Measurements from ENCODE around the gene HOXC4. TPM values are rescaled to one million over a fixed set of nuclear protein-coding genes. Genes with fewer than 3 reads are reported as not detected.

Gene HOXC4
- total and polyA plus RNA-seq, 10 of the 15 experiments (the other 5 are each of a cell fraction or from before 2014, with no cell fraction given) = 1.0 to 11.4 (median 4.2) TPM

DNA sequence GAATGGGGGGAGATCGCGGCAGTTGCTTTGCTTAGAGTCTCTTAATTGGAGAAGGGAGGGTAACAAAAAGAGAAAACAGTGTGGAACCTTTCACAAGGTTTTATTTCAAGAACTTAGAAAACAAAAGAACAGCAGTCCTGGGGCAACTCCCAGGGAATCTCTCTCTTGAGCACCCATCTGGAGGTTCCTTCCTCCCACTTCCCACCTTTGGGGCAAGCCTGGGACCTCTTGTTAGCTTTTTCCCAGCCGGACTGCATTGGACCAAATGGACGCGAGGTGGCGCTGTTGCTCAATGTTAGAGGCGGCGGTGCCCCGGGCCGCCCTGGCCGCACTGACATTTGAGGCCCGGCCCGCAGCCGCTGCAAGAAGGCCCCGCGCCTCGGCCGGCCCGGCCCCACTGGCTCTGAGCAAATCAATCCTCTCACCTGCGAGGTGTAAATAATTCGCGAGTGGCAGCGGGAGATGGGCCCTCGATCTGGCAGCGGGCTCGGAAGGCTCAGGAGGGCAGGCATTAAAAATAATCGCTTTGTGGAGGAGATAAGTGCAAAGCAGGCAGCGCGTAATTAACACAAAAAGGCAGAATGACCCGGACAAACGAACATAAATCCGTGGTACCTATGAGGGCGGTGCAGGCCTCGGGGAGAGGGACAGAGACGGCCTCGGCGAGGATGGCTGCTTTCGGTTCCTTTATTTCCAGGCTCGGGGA is 47.6 kb upstream of the HOXC4 start (continued):
- no peak for TF ChIP-seq CEBPB (IDR thresholded peaks at IDR 0.05; ENCODE audit: borderline replicate concordance in 1 of 2, low read depth in 2 of 2, low read length in 2 of 2)
- no peak for TF ChIP-seq ZBED1 (IDR thresholded peaks at IDR 0.05; ENCODE audit: borderline replicate concordance)
- TF ChIP-seq NR2F1 (conservative IDR thresholded peaks at IDR 0.05) = no peak
- no peak for TF ChIP-seq PAX5 (IDR thresholded peaks at IDR 0.05; ENCODE audit: borderline replicate concordance, low read depth, low read length)
- TF ChIP-seq, protein P1, sequence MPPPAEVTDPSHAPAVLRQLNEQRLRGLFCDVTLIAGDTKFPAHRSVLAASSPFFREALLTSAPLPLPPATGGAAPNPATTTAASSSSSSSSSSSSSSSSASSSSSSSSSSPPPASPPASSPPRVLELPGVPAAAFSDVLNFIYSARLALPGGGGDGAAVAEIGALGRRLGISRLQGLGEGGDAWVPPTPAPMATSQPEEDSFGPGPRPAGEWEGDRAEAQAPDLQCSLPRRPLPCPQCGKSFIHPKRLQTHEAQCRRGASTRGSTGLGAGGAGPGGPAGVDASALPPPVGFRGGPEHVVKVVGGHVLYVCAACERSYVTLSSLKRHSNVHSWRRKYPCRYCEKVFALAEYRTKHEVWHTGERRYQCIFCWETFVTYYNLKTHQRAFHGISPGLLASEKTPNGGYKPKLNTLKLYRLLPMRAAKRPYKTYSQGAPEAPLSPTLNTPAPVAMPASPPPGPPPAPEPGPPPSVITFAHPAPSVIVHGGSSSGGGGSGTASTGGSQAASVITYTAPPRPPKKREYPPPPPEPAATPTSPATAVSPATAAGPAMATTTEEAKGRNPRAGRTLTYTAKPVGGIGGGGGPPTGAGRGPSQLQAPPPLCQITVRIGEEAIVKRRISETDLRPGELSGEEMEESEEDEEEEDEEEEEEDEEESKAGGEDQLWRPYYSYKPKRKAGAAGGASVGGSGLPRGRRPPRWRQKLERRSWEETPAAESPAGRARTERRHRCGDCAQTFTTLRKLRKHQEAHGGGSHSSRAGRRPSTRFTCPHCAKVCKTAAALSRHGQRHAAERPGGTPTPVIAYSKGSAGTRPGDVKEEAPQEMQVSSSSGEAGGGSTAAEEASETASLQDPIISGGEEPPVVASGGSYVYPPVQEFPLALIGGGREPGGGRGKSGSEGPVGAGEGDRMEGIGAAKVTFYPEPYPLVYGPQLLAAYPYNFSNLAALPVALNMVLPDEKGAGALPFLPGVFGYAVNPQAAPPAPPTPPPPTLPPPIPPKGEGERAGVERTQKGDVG (CRISPR knock-in tag; IDR thresholded peaks at IDR 0.05) = no peak
- TF ChIP-seq, protein P2, sequence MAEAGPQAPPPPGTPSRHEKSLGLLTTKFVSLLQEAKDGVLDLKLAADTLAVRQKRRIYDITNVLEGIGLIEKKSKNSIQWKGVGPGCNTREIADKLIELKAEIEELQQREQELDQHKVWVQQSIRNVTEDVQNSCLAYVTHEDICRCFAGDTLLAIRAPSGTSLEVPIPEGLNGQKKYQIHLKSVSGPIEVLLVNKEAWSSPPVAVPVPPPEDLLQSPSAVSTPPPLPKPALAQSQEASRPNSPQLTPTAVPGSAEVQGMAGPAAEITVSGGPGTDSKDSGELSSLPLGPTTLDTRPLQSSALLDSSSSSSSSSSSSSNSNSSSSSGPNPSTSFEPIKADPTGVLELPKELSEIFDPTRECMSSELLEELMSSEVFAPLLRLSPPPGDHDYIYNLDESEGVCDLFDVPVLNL (IDR thresholded peaks at IDR 0.05; ENCODE audit: low read depth, low read length) = no peak
- TF ChIP-seq YY1 (IDR thresholded peaks at IDR 0.05; ENCODE audit: low read depth, low read length) = peak; percentile 66
- no peak for TF ChIP-seq ATF2 (IDR thresholded peaks at IDR 0.05; ENCODE audit: low read length)
- TF ChIP-seq, protein P3, sequence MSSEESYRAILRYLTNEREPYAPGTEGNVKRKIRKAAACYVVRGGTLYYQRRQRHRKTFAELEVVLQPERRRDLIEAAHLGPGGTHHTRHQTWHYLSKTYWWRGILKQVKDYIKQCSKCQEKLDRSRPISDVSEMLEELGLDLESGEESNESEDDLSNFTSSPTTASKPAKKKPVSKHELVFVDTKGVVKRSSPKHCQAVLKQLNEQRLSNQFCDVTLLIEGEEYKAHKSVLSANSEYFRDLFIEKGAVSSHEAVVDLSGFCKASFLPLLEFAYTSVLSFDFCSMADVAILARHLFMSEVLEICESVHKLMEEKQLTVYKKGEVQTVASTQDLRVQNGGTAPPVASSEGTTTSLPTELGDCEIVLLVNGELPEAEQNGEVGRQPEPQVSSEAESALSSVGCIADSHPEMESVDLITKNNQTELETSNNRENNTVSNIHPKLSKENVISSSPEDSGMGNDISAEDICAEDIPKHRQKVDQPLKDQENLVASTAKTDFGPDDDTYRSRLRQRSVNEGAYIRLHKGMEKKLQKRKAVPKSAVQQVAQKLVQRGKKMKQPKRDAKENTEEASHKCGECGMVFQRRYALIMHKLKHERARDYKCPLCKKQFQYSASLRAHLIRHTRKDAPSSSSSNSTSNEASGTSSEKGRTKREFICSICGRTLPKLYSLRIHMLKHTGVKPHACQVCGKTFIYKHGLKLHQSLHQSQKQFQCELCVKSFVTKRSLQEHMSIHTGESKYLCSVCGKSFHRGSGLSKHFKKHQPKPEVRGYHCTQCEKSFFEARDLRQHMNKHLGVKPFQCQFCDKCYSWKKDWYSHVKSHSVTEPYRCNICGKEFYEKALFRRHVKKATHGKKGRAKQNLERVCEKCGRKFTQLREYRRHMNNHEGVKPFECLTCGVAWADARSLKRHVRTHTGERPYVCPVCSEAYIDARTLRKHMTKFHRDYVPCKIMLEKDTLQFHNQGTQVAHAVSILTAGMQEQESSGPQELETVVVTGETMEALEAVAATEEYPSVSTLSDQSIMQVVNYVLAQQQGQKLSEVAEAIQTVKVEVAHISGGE (CRISPR knock-in tag; IDR thresholded peaks at IDR 0.05) = no peak
- TF ChIP-seq RUNX3 (IDR thresholded peaks at IDR 0.05; ENCODE audit: low read length) = no peak
- no peak for TF ChIP-seq SUPT20H (IDR thresholded peaks at IDR 0.05; ENCODE audit: borderline replicate concordance, control insufficient read depth, low read depth, low read length)
- TF ChIP-seq RELB (IDR thresholded peaks at IDR 0.05; ENCODE audit: low read depth) = 0 out of 2 replicates have a peak, but pooled peaks have one; percentile 23
- TF ChIP-seq ELK1 (IDR thresholded peaks at IDR 0.05; ENCODE audit: low read depth, low read length) = no peak
- TF ChIP-seq POLR2AphosphoS2 (IDR thresholded peaks at IDR 0.05; ENCODE audit: low read depth, low read length) = no peak
- TF ChIP-seq NBN (IDR thresholded peaks at IDR 0.05) = no peak; the same call in 1 of the 2 replicates
- TF ChIP-seq IKZF1 (conservative IDR thresholded peaks at IDR 0.05) = peak; percentile 51
- 0 out of 2 replicates have a peak, but pooled peaks have one; percentile 64 for TF ChIP-seq EZH2 (IDR thresholded peaks at IDR 0.05; ENCODE audit: borderline replicate concordance, control insufficient read depth, low read depth, low read length)

All from GM12878 (cell line).